Amniotic stem cell (primary cell): ENCODE measurements around the gene DACH1.
"Not testable (repeated sequence)": the region's sequence is repeated elsewhere in the genome, so short reads cannot be mapped to it uniquely, and the experiment has no call there.

Experiments used
- DNase-seq: peaks from one replicate; lab custom pipeline; 2025; lab: John Stamatoyannopoulos, UW

DACH1 gene

DNA sequence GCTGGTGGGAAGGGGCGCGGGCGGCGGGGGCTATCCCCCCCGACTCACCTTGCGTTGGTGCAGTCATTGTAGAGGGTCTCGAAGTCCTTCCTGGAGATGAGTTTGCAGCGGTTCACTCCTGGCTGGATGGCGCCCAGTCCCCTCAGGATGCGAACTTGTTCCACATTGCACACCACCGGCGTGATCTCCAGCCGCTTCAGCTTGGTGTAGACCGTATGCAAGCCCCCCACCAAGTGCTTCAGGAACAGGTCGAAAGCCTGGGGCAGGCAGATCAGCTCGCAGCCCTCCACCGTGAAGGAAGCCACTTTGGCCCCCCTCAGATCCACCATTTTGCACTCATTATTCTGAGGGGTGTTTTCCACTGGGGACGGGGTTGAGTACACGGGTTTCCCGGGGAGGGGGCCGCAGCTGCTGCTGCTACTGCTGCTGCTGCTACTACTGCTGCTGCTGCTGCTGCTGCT lies 1.1 kb downstream of the DACH1 start:
- no peak for DNase-seq

DNA sequence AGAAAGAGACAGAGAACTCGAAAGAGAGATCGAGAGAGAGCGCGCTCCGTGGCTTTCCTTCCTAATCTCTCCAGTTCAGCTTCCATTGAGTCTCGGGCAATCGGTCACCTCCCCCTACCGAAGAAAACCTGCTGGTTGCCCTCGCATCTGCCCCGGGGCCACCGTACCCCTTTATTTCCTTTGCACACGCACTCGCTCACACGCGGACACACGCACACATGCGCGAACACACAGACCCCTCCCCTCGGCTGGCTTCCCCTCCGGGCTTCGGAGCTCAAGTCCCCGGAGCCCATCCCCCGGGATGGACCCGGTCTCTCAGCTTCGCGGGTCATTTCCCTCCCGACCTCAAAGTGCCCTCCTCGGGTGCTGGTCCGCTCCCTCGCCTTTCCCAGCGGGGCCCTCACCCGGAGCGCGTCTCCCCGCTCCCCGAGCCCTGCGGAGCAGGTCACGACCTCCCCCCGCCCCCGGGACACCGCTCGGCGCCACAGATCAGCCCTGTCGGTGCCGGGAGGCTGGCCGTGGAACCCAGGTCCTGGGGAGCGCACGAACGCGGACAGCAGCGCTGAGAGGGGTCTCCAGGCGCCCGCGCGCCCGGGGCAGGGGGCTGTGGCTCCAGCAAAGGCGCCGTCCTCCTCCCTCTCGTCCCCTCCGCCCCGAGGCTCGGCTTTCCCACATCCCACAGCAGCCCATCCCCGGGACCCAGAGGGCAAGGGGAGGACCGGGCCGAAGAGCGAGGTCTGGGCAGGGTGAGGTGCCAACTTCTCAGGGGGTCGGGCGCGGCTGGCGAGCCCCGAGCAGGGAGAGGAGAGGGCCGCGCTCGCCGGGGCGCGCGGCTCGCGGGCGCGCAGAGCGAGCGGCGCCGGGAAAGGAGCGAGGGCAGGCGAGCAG lies 1.8 kb downstream of the DACH1 start:
- DNase-seq = no peak

DNA sequence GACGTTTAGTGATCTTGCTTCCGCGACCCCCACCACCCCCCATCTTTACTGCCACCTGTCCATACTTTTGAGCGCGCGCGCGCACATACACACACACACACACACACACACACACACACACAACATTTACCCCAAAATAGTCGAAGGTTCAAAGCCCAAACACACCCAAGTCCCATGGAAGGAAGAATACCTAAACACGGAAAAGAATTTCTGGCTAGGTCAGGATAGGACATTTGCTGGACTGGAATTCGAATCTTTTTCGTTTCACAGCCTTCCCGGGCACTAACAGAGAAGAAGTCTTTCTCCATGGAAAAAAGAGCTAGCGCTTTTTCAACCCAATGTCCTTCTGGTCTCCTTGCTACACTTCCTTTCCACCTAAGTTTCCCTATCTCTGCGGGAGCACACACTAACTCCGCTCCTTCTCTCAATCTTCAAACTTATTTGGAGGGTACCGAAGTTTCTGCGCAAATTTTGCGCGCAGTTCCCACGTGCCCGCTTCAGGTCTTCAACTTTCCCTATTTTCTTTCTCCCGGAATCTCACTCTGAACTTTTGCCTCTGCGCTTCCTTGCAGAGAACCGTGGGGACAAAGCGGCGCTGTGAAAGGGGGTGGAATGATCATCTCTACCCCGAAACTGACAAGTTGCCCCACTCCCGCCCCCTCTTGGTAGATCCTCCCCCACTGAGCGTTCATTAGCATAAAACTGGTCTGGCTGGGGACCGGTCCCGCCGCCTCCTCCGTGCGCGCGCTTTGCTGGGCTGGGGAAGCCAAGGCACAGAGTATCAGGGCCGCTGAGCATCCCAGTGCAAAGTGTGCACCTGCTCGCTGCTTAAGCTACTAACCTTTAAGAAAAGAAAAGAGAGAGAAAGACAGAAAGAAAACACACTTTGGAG lies 2.7 kb downstream of the DACH1 start:
- DNase-seq = no peak

DNA sequence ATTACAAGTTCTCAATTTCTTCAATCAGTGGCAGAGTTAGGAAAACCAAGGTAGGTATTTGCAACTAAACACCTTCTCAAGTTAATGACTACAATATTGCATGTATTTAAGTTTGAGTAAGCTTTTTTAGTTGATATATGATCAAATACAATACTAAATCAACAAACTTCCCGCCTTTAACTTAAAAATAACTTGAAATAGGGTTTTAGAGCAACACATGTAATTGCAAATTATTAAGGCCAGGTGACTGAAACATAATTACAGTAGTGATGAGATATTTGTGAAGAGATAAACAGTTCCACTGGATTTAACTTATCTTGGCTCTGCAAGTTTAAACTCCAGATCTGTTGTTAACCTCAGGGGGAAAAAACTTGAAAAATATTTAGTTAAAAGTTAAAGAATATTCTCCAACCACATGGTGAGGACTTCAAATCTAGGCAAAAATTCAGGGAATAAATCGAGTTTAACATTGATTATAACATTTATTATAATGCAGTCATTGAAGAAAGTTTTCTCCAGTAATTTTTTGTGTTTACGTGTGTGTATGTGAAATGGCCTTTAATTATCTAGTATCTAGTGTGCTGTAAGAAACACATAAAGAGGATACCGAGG lies 3.6 kb downstream of the DACH1 start:
- DNase-seq = no peak

DNA sequence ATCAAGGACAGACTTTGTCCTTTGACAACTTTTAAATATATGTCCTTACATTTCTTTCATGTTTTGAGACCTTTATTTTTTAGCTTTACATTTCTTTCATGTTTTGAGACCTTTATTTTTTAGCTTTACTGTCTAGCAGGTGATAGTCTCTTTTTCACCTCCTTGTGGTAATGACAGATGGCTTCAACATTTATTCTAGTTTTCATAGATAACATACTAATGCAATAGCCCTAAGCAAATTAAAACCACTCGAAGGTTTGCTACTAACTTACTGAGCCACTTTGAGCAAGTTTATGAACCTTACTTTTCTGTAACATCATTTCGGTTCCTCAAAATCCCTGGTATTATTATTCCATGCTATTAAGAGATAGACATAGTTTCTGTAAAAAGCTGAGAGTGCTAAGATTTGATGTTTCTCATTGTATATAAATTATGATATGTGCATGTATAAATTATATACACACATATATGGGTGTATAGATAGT lies 4.5 kb downstream of the DACH1 start:
- no peak for DNase-seq

DNA sequence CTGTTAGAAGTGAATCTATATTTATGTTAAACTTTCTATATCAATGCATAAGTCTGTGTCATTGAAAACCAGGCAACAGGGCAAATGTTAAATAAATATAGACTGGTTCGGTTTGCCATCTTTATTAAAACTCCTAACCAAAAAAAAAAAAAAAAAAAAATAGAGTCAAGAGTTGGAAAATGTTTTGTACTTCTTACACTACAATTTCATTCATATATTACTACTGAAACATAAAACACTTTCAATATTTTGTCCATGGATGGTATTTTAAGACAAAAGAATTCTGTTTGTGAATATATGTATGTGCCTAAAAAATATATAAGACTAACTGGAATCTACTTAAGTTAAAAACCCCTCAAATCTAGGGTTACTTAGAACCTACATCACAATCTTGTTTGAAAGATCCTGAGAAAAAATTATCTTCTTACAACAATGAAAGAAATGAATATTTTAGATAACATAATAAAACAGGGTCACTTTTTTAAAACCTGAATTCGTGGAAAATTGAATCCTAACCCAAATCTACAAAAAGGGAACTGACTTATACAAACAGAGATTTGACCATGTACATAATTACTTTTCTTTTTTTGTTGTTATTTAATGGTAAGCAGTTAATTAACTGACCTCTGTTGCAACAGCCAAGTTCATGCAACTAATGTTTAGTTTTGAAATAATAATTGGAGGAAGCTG lies 5.1 kb downstream of the DACH1 start:
- DNase-seq = no peak

DNA sequence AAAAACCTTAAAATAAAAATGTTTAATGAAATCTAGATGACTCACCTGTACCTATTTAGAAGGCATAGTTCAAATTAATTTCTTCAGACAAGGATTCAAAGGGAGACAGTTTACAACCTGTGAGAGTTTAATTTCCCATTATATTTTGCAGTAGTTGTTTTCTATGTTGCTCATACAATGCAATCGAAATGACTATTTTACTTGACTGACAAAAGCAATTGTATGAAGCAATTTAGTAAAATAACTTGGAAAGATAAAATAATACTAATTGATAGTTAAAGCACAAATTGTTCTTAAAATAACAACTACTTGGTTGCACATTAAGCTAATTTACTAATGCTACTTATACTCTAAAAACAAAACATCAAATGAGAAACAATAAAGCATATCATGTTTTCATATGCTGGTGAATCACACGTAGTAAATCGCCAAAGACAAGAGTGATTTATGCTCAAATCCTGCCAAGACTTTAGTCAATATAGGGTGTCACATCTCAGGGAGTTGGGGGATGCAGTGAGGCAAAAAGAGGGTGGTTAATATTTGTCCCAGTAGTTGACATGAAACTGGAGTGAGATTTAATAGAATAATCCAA lies 6.4 kb downstream of the DACH1 start:
- no peak for DNase-seq

DNA sequence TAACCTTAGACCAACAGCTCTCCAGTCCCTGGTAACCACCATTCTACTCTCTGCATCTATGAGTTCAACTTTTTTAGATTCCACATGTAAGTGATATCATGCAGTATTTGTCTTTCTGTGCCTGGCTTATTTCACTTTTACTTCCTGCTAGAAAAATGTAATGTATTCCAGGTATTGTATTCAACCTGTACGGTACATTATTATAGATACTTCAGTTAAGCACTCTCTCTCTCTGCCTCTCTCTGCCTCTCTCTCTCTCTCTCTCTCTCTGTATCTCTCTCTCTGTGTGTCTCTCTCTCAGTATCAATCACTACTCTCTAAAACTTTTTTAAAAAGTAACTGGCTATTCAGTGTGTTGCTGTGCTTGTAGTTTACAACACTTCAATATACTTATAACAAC lies 8.4 kb downstream of the DACH1 start:
- DNase-seq = no peak

DNA sequence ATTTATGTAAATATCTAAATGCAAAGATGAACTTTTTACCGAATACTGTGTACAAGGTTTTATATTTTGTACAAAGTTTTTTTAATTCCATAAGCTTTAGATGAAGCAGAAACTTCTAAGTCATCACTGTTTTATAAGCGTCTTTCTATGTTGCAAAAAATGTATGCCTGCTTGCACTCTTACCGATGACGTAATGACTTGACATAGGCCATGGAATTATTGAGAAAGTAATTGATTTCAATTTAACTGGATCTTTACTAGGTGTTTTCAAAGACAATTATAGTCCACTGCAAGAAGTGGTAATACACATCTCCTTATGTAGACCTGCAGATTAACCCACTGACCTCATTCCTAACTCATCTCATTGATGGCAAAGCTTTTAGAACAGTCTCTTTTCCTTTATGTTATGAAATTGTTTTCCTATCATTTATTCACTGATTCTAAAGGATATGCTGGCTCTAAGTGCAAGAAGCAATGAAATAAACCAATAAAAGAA lies 10.4 kb downstream of the DACH1 start:
- no peak for DNase-seq

DNA sequence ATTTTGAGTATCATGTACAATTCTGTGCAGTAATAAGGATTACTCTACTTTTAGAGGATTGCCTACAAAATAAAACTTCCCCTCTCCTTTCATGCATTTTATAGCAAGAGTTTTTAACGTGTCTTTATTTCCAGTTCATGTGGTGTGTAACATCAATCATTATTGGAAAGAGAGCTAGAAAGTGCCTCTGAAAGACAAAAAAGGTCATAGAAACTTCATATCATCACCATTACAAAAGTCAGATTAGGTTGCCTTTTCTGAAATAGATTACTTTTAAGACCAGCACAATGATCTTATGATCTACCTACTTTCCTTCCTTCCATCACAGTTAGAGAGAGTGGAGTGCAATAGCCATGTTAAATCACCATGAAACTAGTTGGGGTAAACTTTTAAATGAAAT lies 12.6 kb downstream of the DACH1 start:
- DNase-seq = no peak

DNA sequence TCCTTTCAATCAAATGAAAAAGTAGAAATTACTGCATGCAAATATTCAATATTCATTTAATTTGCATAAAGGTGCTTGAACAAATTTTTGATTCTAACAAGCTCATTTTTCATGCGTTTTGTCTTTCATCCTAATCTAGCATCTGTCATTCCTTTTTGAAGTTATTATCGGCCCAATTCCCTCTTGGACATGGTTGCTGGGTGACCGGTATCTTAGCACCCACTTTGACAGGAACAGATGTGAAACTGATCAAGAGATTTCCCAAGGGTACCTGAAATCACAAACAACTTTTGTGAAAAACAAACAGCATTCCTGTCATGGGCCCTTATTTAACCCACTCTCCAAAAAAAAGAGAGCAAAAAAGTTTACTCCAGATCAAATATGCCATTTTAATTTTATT lies 13.3 kb downstream of the DACH1 start:
- no peak for DNase-seq

DNA sequence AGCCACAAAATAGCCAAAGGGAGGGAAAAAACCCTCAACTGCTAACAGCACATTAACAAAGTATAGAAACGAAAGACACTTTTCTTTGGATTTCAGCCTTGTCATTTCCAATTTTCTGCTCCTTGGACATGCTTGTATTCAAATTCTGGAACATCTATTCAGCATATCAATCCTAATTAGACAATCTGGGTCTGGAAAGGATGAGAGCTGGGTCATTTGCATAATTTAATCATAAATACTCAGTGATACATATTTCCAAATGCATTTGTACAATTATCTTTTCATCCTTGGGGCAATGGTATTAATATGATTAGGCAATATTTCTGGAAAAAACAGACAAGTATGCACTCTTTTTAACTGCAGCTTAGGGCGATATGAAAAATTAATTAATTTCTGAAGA lies 14.3 kb downstream of the DACH1 start:
- DNase-seq = no peak

DNA sequence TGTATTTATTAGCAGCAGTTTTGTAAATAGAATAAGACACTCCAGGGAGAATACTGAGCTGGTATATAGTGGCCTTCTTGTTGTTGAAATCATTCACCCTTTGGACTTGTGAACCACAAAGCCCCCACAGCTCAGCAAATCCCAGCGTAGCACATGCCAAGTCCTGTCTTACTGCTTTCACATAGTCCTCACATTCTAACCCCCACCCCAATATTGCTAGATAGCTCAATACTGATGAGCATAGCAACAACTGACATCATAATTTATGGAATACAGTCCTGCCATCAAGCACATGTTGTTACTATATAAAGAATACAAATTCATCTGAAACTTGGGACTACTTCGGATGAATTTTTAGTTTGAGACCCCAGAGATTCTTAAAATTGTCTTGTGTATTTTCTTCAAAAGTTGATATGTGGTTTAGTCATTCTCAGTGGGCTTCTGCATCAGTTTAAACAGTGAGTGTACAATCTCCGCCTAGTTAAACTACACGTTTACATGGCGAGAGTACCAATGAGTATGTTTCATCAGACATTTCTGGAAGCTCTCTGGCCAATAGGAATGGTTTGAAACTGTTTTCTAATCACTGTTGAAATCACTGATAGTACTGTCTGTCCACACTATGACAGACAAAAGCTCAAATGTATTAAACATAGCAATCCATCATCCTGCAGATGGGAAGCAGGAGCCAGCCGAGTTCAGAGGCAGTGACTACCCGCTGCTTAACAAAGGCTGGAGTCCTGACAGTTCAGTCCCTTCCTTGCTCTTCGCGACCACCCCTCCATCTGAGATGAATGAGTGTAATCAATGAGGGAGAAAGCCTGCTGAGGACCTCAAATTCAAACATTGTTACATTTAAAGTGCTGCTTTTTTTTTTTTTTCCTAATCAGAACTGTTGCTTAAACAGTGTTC lies 15.2 kb downstream of the DACH1 start:
- DNase-seq = no peak

DNA sequence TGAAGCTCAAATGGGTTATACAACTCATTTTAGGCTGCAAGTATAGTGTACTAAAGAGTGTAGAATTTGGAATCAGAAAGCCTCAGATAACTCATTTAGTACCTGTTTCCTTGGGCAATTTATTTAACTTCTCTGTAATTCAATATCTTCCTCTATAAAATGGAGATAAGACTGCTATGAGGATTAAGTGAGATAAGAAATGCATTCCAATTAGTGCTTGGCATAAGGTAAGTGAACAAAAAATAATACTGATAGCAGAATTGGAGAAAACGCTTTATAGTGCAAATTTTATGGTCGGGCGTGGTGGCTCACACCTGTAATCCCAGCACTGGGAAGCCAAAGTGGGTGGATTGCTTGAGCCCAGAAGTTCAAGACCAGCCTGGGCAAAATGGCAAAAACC lies 25.0 kb downstream of the DACH1 start:
- no peak for DNase-seq

DNA sequence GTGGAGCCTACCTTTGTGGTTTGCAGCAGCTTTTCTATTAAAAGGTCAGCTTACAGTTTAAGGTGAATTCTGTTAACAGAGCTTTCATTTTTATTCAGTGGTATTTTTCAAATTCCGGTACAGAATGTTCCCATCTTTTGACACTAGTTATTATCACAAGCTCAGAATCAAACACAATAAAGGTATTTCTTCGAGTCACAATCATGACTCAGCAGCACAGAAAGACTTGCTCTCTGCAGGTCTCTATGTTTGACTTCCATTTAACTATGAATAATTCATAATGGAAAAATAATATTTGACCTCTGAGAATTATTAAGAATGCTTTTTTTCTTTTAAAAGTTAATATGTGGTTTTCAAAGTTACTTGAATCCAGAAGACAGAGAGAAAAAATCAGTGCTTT lies 28.2 kb downstream of the DACH1 start:
- DNase-seq = no peak

DNA sequence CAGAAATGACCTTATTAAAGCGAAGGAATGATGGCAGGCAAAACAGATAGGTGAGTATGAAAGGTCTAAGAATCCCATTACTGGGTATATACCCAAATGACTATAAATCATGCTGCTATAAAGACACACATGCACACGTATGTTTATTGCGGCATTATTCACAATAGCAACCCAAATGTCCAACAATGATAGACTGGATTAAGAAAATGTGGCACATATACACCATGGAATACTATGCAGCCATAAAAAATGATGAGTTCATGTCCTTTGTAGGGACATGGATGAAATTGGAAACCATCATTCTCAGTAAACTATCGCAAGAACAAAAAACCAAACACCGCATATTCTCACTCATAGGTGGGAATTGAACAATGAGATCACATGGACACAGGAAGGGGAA lies 29.4 kb downstream of the DACH1 start:
- DNase-seq = not testable (repeated sequence)

DNA sequence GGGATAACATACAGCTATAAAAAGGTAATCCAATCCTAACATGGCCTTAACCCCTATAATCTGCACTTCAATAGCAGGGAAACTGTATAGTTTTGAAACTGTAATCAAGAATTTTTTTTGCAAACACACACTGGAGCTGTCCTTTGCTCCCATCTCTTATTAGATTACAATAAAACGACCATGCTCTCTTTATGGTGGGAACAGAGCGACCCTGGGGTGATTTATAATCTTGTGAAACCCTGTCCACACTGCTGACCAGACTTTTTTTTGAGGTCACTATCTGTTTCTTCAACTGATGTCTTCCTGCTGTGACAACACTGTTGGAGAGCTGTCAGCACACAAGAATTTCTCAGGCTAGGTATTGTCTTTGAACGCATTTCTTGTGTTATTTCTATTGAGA lies 35.3 kb downstream of the DACH1 start:
- no peak for DNase-seq

DNA sequence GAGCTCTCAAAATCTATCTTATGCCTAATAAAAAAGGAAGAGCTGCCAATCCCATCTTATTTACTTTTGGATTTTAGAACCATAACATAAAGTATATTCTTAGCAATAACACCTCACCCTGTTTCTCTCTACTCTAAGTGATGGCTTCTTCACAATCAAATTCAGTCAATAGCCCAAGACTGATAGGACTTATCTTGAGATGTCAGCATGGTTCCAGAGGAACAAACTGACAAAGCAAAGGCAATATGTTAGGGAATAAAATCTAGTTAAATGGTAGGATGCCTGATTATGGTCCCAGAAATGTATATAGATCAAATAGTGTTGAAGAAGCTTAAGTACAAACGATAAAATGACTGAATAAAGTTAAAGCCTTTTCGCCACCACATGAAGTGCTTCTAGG lies 36.3 kb downstream of the DACH1 start:
- DNase-seq = no peak

DNA sequence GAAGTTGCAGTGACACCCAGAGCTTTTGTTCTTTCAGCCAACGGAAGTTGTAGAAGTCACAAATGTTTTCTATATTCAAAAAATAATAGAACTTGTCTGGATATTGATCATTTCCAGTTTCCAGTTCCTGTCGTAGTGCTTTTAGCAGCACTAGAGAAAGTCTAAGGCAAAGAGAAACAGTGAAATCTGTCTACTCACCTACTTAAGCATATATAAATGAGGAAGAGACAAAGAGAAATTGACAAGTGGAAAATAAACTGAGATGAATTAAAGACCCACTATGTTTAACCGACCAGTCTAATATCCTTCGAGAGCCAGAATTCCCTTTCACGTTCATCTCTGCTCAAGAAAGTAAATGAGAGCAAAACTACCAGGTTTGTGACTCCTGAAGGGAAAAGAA lies 36.7 kb downstream of the DACH1 start:
- no peak for DNase-seq

DNA sequence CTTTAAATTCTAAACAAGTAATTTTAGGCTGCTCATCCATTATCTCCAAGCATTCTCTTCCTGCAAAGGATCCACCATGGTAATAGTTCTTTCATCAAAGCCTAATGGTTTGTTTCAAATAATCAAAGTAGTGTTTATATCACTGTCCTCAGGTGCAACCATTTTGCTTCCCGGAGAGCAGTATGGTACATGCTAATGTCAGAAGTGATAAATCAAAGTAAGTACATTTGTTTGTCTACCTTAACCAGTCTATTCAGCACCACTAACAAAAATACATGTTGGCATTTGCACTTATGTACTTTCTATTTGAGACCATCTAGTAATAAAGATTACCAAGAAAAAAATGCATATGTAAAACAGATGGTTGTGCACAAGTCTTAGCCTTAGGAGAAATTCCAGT lies 37.5 kb downstream of the DACH1 start:
- no peak for DNase-seq
